ACC112 (cell line): ENCODE results near the gene C16orf96.

Source experiments
- H2AFZ ChIP-seq: fragments of 200-600 bp; sonication (generic); one replicate; pipeline ENCODE4 v1.6.0; 2017; ENCODE audit warnings: antibody characterized with exemption, low read length; ENCODE audit not compliant: unreplicated experiment
- H3K27ac ChIP-seq: fragments of 200-600 bp; sonication (generic); 2 replicates; pipeline ENCODE4 v1.5.1; 2014; ENCODE audit warnings: low read depth, mild to moderate bottlenecking, antibody characterized with exemption, low read length, moderate library complexity
- H3K27me3 ChIP-seq: fragments of 200-600 bp; sonication (generic); 2 replicates; pipeline ENCODE4 v1.6.1; 2014; ENCODE audit warnings: mild to moderate bottlenecking, antibody characterized with exemption, low read length, moderate library complexity, mixed read lengths; ENCODE audit not compliant: insufficient read depth
- H3K36me3 ChIP-seq: fragments of 200-600 bp; sonication (generic); 2 replicates; pipeline ENCODE4 v1.6.1; 2016; ENCODE audit warnings: mild to moderate bottlenecking, antibody characterized with exemption, low read length, moderate library complexity, mixed read lengths; ENCODE audit not compliant: insufficient read depth
- H3K4me1 ChIP-seq: fragments of 200-600 bp; sonication (generic); one replicate; pipeline ENCODE4 v1.6.1; 2016; ENCODE audit warnings: low read length, mixed read lengths; ENCODE audit not compliant: insufficient read depth, unreplicated experiment, control insufficient read depth
- H3K4me3 ChIP-seq: fragments of 200-600 bp; sonication (generic); 2 replicates; pipeline ENCODE4 v1.5.1; 2014; ENCODE audit warnings: mild to moderate bottlenecking, low read depth, low read length
- H3K79me2 ChIP-seq: fragments of 200-600 bp; sonication (generic); one replicate; pipeline ENCODE4 v1.6.0; 2016; ENCODE audit warnings: low read length; ENCODE audit not compliant: control insufficient read depth, unreplicated experiment, insufficient read depth

C16orf96 gene

GRCh38 chr16:4634768-4635167, 78.6 kb downstream of the C16orf96 start:
- Histone ChIP-seq H3K27ac (no peak overlapping the region), H3K79me2 (peaks cover 75% of the 10 kb centered on the region), H3K4me1 (no peaks in the 10 kb centered on the region), H3K27me3 (no peaks in the 10 kb centered on the region), H3K4me3 (no peak overlapping the region), H2AFZ (no peak overlapping the region), H3K36me3 (peaks cover 6% of the 10 kb centered on the region; the same call in 1 of the 2 replicates)

GRCh38 chr16:4636196-4636595, 80.1 kb downstream of the C16orf96 start:
- no peaks in the 10 kb centered on the region for H3K27me3 ChIP-seq
- peaks cover 2% of the 10 kb centered on the region; the same call in 1 of the 2 replicates for H3K36me3 ChIP-seq
- H2AFZ ChIP-seq: no peak overlapping the region
- no peaks in the 10 kb centered on the region for H3K4me1 ChIP-seq
- H3K27ac ChIP-seq: no peak overlapping the region
- peaks cover 79% of the 10 kb centered on the region for H3K79me2 ChIP-seq
- no peak overlapping the region for H3K4me3 ChIP-seq

GRCh38 chr16:4637501-4638166, 81.5 kb downstream of the C16orf96 start:
- Histone ChIP-seq H3K36me3 (no peaks in the 10 kb centered on the region), H3K4me3 (no peak overlapping the region), H3K27me3 (no peaks in the 10 kb centered on the region), H3K79me2 (peaks cover 70% of the 10 kb centered on the region), H3K4me1 (no peaks in the 10 kb centered on the region), H3K27ac (no peak overlapping the region), H2AFZ (no peak overlapping the region)

- Histone ChIP-seq H2AFZ (no peak overlapping the region), H3K4me3 (no peak overlapping the region), H3K27me3 (no peaks in the 10 kb centered on the region), H3K4me1 (no peaks in the 10 kb centered on the region), H3K79me2 (peaks cover 57% of the 10 kb centered on the region), H3K27ac (no peak overlapping the region), H3K36me3 (no peaks in the 10 kb centered on the region)
Observed at GRCh38 chr16:4639899-4640509, 83.9 kb downstream of the C16orf96 start.

- 0 out of 2 replicates have a peak, but pooled peaks cover under 1% of the 10 kb centered on the region for H3K36me3 ChIP-seq
- no peak overlapping the region for H3K4me3 ChIP-seq
- no peaks in the 10 kb centered on the region for H3K27me3 ChIP-seq
- peaks cover 63% of the 10 kb centered on the region for H3K79me2 ChIP-seq
- no peak overlapping the region for H3K27ac ChIP-seq
- H2AFZ ChIP-seq: no peak overlapping the region
- no peaks in the 10 kb centered on the region for H3K4me1 ChIP-seq
Observed at GRCh38 chr16:4640572-4641305, 84.6 kb downstream of the C16orf96 start.

- Histone ChIP-seq H2AFZ (no peak overlapping the region), H3K27ac (no peak overlapping the region), H3K27me3 (no peaks in the 10 kb centered on the region), H3K79me2 (peaks cover 61% of the 10 kb centered on the region), H3K4me3 (no peak overlapping the region), H3K4me1 (no peaks in the 10 kb centered on the region), H3K36me3 (0 out of 2 replicates have a peak, but pooled peaks cover 2% of the 10 kb centered on the region)
Observed at GRCh38 chr16:4641306-4641687, 85.2 kb downstream of the C16orf96 start.

- H3K79me2 ChIP-seq: peaks cover 60% of the 10 kb centered on the region
- H3K27me3 ChIP-seq: no peaks in the 10 kb centered on the region
- no peak overlapping the region for H3K4me3 ChIP-seq
- H3K36me3 ChIP-seq: 0 out of 2 replicates have a peak, but pooled peaks cover 2% of the 10 kb centered on the region
- H3K27ac ChIP-seq: no peak overlapping the region
- no peaks in the 10 kb centered on the region for H3K4me1 ChIP-seq
- H2AFZ ChIP-seq: no peak overlapping the region
Observed at GRCh38 chr16:4641895-4642294, 85.8 kb downstream of the C16orf96 start.

- H3K27ac ChIP-seq: no peak overlapping the region
- H3K79me2 ChIP-seq: peaks cover 39% of the 10 kb centered on the region
- H3K4me1 ChIP-seq: no peaks in the 10 kb centered on the region
- peaks cover 8% of the 10 kb centered on the region; the same call in 1 of the 2 replicates for H3K36me3 ChIP-seq
- no peak overlapping the region for H2AFZ ChIP-seq
- no peaks in the 10 kb centered on the region for H3K27me3 ChIP-seq
- H3K4me3 ChIP-seq: no peak overlapping the region
Observed at GRCh38 chr16:4646773-4647643, 90.9 kb downstream of the C16orf96 start.

GRCh38 chr16:4647644-4647980, 91.5 kb downstream of the C16orf96 start:
- Histone ChIP-seq H3K36me3 (peaks cover 8% of the 10 kb centered on the region; the same call in 1 of the 2 replicates), H3K4me3 (no peak overlapping the region), H2AFZ (no peak overlapping the region), H3K27ac (no peak overlapping the region), H3K79me2 (peaks cover 37% of the 10 kb centered on the region), H3K27me3 (no peaks in the 10 kb centered on the region), H3K4me1 (no peaks in the 10 kb centered on the region)

GRCh38 chr16:4648917-4649316, 92.8 kb downstream of the C16orf96 start:
- peaks cover 8% of the 10 kb centered on the region; the same call in 1 of the 2 replicates for H3K36me3 ChIP-seq
- no peak overlapping the region for H3K27ac ChIP-seq
- H3K27me3 ChIP-seq: no peaks in the 10 kb centered on the region
- peaks cover 33% of the 10 kb centered on the region for H3K79me2 ChIP-seq
- H3K4me1 ChIP-seq: no peaks in the 10 kb centered on the region
- no peak overlapping the region for H3K4me3 ChIP-seq
- no peak overlapping the region for H2AFZ ChIP-seq
